Liver (tissue), 9 donors: ENCODE data around the gene NHLRC2. TPM values are rescaled to one million over a fixed set of nuclear protein-coding genes. Genes with fewer than 3 reads are reported as not detected.
A peak's percentile ranks its signal among the peaks of the same experiment; 100 is the strongest.

Experiments
- DNase-seq: peaks from one replicate; pipeline ENCODE4 v3.0.0-alpha.2; 2017; ENCODE audit warnings: low spot score
- H3K27ac ChIP-seq, 2 donors: one replicate each; pipeline ENCODE4 v1.7.0; 2013; ENCODE audit warnings: inconsistent platforms in 2 of 2, low read length in 2 of 2, control low read depth in 1 of 2, low read depth in 1 of 2, mild to moderate bottlenecking in 1 of 2
- H3K27me3 ChIP-seq, 4 donors: one replicate each; pipeline versions ENCODE4 v1.6.1 to v1.7.0; 2013; ENCODE audit warnings: low read length in 3 of 4, inconsistent platforms in 1 of 4, mild to moderate bottlenecking in 1 of 4, moderate library complexity in 1 of 4; ENCODE audit not compliant: control insufficient read depth in 4 of 4, insufficient read depth in 4 of 4
- H3K36me3 ChIP-seq, 4 donors: one replicate each; pipeline versions ENCODE4 v1.6.1 to v1.7.0; 2013; ENCODE audit warnings: low read length in 3 of 4, mild to moderate bottlenecking in 3 of 4, low read depth in 1 of 4, moderate library complexity in 1 of 4; ENCODE audit not compliant: control insufficient read depth in 4 of 4, insufficient read depth in 3 of 4
- H3K4me1 ChIP-seq, 4 donors: one replicate each; pipeline versions ENCODE4 v1.6.1 to v1.7.0; 2013; ENCODE audit warnings: low read length in 3 of 4, mild to moderate bottlenecking in 3 of 4, moderate library complexity in 1 of 4; ENCODE audit not compliant: control insufficient read depth in 4 of 4, insufficient read depth in 4 of 4
- H3K4me3 ChIP-seq, 3 donors: one replicate each; pipeline versions ENCODE4 v1.6.1 to v1.7.0; 2013; ENCODE audit warnings: low read length in 3 of 3, control low read depth in 1 of 3, low read depth in 1 of 3, mild to moderate bottlenecking in 1 of 3
- H3K9ac ChIP-seq, 2 donors: one replicate each; pipeline ENCODE4 v1.7.0; 2013; ENCODE audit warnings: low read length in 2 of 2, mild to moderate bottlenecking in 2 of 2, moderate library complexity in 2 of 2, control low read depth in 1 of 2, low read depth in 1 of 2
- H3K9me3 ChIP-seq, 4 donors: one replicate each; pipeline versions ENCODE4 v1.6.1 to v1.7.0; 2013; ENCODE audit warnings: low read length in 3 of 4; ENCODE audit not compliant: control insufficient read depth in 4 of 4
- EGR1 ChIP-seq, 2 donors: IDR thresholded peaks; 2 replicates each; pipeline ENCODE4 v1.6.1; 2016 to 2018; ENCODE audit warnings: antibody characterized with exemption in 2 of 2, low read depth in 2 of 2
- FOXA1 ChIP-seq: IDR thresholded peaks from 2 replicates; pipeline ENCODE4 v1.6.1; 2016; ENCODE audit warnings: antibody characterized with exemption
- FOXA2 ChIP-seq: IDR thresholded peaks from 2 replicates; pipeline ENCODE4 v1.6.1; 2016; ENCODE audit warnings: antibody characterized with exemption
- GABPA ChIP-seq, 2 donors: IDR thresholded peaks in 1 of 2; conservative IDR thresholded peaks in 1 of 2; 2 replicates each; pipeline ENCODE4 v1.6.1; 2016; ENCODE audit warnings: antibody characterized with exemption in 2 of 2, mild to moderate bottlenecking in 1 of 2, moderate library complexity in 1 of 2
- HNF4A ChIP-seq, 2 donors: conservative IDR thresholded peaks; 2 replicates each; pipeline ENCODE4 v1.6.1; 2016; ENCODE audit warnings: antibody characterized with exemption in 2 of 2, mild to moderate bottlenecking in 2 of 2
- HNF4G ChIP-seq: IDR thresholded peaks from 2 replicates; pipeline ENCODE4 v1.6.1; 2016; ENCODE audit warnings: antibody characterized with exemption
- JUND ChIP-seq, 2 donors: IDR thresholded peaks; 2 replicates each; pipeline ENCODE4 v1.6.1; 2016; ENCODE audit warnings: antibody characterized with exemption in 2 of 2
- NR2F2 ChIP-seq: IDR thresholded peaks from 2 replicates; pipeline ENCODE4 v1.6.1; 2016; ENCODE audit warnings: antibody characterized with exemption
- RAD21 ChIP-seq, 2 donors: IDR thresholded peaks; 2 replicates each; pipeline ENCODE4 v1.6.1; 2016; ENCODE audit warnings: antibody characterized with exemption in 2 of 2, mild to moderate bottlenecking in 2 of 2
- RXRA ChIP-seq, 2 donors: IDR thresholded peaks; 2 replicates each; pipeline ENCODE4 v1.6.1; 2017 to 2018; ENCODE audit warnings: antibody characterized with exemption in 2 of 2, mild to moderate bottlenecking in 1 of 2
- SP1 ChIP-seq: IDR thresholded peaks from 2 replicates; pipeline ENCODE4 v1.6.1; 2018; ENCODE audit warnings: antibody characterized with exemption, mild to moderate bottlenecking
- TAF1 ChIP-seq: conservative IDR thresholded peaks from 2 replicates; pipeline ENCODE4 v1.6.1; 2016; ENCODE audit warnings: antibody characterized with exemption, mild to moderate bottlenecking
- YY1 ChIP-seq: IDR thresholded peaks from 2 replicates; pipeline ENCODE4 v1.6.1; 2016; ENCODE audit warnings: antibody characterized with exemption, mild to moderate bottlenecking
- WGBS: extraction: QIAGEN DNeasy Blood & Tissue Kit; methylation state at CpG from one replicate; pipeline ENCODE4 v1.1.7; 2013; 5-methylcytosine and 5-hydroxymethylcytosine counted together
- polyA plus RNA-seq, 2 donors: library from polyadenylated mRNA; stranded (reverse) in 1 of 2; unstranded in 1 of 2; fragments of 200-250 nt in 1 of 2; fragments of >200 nt in 1 of 2; fragmentation: Nextera tagmentation in 1 of 2; extraction: Ambion mirVana in 1 of 2; gene quantifications; one replicate each; pipeline versions ENCODE4 v1.2.1 to v1.2.3, GENCODE V29; 2013 to 2015
- total RNA-seq, 2 donors: library from RNA; depleted of rRNA; stranded (reverse); fragments of >200 nt; gene quantifications; one replicate each; pipeline ENCODE4 v1.2.3, GENCODE V29; 2014
- TF ChIP-seq, protein P1 (sequence below): fragments of 150-350 bp; IDR thresholded peaks from 2 replicates; pipeline ENCODE4 v1.5.1; 2017; ENCODE audit warnings: improper control_type of control experiment, low read depth, low read length; ENCODE audit not compliant: missing input control
- TF ChIP-seq, protein P2 (sequence below): IDR thresholded peaks from 2 replicates; pipeline ENCODE4 v1.6.1; 2016; ENCODE audit warnings: antibody characterized with exemption
- TF ChIP-seq, protein P3 (sequence below): IDR thresholded peaks from 2 replicates; pipeline ENCODE4 v1.6.1; 2016; ENCODE audit warnings: antibody characterized with exemption, mild to moderate bottlenecking
- TF ChIP-seq, protein P4 (sequence below): IDR thresholded peaks from 2 replicates; pipeline ENCODE4 v1.6.1; 2016; ENCODE audit warnings: antibody characterized with exemption
- TF ChIP-seq, protein P5 (sequence below): IDR thresholded peaks from 2 replicates; pipeline ENCODE4 v1.6.1; 2016; ENCODE audit warnings: antibody characterized with exemption
- donor health status: healthy.
- donor health status: healthy.
- donor health status: healthy.
- donor health status: healthy.
- donor health status: healthy.

The NHLRC2 gene
- total and polyA plus RNA-seq, 4 donors = 2.3 to 14.2 (median 7.4) TPM

DNA sequence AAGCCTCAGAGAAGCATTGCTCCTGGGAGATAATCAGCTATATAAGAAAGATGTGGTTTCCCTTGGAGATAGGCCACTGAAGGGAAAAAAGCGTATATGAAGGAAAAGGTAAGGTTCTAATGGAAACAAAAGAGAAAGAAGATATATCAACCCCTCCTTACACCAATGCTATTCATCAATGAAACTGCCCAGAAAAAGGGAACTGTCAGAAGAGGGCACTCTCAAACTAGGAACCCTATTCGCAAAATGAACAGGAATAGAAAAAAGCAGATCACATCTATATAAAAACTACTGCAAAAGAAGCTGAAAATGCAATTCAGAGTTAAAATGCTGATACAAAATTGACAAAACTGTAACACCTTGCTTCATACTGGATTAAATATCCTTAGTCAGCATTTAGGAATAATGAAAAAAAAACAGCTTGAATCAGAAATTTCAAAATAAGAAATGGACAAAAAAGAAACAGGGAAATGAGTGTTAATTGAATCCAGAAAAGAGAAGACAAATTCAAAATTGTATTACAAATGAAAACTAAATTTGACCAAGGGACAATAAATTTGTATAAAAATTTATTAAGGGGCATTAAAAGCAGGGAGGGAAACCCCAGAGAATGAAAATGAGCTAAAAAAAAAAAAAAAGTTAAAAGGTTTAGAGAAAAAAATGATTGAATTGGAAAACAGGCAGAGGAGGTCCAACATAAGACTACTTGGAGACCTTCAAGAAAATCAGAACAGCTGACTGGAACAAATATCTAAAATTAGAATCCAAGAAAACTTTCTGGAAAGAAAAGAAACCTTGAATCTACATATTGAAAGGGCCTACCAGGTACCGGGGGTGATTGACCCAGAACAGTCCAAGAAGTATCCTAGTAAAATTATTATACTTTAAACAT, 17.9 kb downstream of the NHLRC2 start:
- TF ChIP-seq FOXA1 = no peak
- no peak for TF ChIP-seq HNF4A (conservative IDR thresholded peaks at IDR 0.05)
- no peak for TF ChIP-seq EGR1 (IDR thresholded peaks at IDR 0.05; ENCODE audit: low read depth in 2 of 2)
- no peak for TF ChIP-seq JUND (IDR thresholded peaks at IDR 0.05)
- no peak for TF ChIP-seq FOXA2
- TF ChIP-seq RAD21 (IDR thresholded peaks at IDR 0.05) = peak; percentile 20 to 44
- Histone ChIP-seq H3K9ac (no peak overlapping the region), H3K27me3 (no peaks in the 10 kb centered on the region), H3K4me3 (no peak overlapping the region), H3K4me1 (peaks cover 0 to 2% (median 0%) of the 10 kb centered on the region in 4 donors), H3K9me3 (no peaks in the 10 kb centered on the region), H3K36me3 (peaks cover 0 to 6% (median 2%) of the 10 kb centered on the region in 4 donors), H3K27ac (no peak overlapping the region)
- 96% methylated on average over 3 of the region's 3 CpGs for WGBS
- no peak for DNase-seq

DNA sequence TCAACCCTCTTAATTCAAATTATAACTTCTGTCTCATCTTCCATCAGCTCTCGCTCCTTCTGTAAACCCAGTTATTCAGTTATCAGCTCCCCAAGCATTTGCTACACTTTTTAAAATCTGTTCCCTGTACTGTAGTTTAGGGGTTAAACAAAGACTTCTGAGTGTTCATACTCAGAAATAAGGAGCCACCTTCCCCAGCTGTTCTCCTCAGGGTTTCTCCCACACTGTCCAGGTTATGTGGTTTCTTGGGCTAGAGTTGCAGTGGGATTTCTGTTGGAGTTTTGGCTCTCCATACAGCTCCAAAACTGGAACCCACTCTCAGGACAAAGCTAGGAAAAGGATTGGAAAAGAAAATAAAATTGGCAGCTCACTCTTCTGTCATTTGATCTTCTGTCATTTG, 20.8 kb downstream of the NHLRC2 start:
- H3K27ac ChIP-seq = no peak overlapping the region
- no peak overlapping the region for H3K9ac ChIP-seq
- WGBS = 97% methylated on average over 1 of the region's 1 CpG

DNA sequence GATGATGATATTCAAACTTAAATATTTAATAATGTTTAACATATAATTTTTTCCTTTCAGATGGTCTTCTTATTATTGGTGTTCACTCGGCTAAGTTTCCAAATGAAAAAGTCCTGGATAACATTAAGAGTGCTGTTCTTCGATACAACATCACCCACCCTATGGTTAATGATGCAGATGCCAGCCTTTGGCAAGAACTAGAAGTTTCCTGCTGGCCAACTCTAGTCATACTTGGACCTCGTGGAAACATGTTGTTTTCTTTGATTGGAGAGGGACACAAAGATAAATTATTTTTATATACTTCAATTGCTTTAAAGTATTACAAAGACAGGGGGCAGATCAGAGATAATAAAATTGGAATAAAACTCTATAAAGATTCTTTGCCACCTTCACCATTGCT, 22.0 kb downstream of the NHLRC2 start:
- Histone ChIP-seq H3K36me3 (peaks cover 0 to 9% (median under 1%) of the 10 kb centered on the region in 4 donors), H3K9ac (no peak overlapping the region), H3K4me3 (no peak overlapping the region), H3K4me1 (peaks cover 0 to 2% (median 0%) of the 10 kb centered on the region in 4 donors), H3K27ac (no peak overlapping the region), H3K9me3 (no peaks in the 10 kb centered on the region), H3K27me3 (no peaks in the 10 kb centered on the region)
- DNase-seq = no peak
- TF ChIP-seq FOXA2 = no peak
- TF ChIP-seq GABPA (IDR thresholded peaks at IDR 0.05 in 1 of 2, conservative IDR thresholded peaks at IDR 0.05 in 1 of 2) = no peak
- TF ChIP-seq, protein P1, sequence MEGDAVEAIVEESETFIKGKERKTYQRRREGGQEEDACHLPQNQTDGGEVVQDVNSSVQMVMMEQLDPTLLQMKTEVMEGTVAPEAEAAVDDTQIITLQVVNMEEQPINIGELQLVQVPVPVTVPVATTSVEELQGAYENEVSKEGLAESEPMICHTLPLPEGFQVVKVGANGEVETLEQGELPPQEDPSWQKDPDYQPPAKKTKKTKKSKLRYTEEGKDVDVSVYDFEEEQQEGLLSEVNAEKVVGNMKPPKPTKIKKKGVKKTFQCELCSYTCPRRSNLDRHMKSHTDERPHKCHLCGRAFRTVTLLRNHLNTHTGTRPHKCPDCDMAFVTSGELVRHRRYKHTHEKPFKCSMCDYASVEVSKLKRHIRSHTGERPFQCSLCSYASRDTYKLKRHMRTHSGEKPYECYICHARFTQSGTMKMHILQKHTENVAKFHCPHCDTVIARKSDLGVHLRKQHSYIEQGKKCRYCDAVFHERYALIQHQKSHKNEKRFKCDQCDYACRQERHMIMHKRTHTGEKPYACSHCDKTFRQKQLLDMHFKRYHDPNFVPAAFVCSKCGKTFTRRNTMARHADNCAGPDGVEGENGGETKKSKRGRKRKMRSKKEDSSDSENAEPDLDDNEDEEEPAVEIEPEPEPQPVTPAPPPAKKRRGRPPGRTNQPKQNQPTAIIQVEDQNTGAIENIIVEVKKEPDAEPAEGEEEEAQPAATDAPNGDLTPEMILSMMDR = no peak
- TF ChIP-seq, protein P2, sequence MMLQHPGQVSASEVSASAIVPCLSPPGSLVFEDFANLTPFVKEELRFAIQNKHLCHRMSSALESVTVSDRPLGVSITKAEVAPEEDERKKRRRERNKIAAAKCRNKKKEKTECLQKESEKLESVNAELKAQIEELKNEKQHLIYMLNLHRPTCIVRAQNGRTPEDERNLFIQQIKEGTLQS = no peak
- no peak for TF ChIP-seq FOXA1
- no peak for TF ChIP-seq SP1
- TF ChIP-seq HNF4A (conservative IDR thresholded peaks at IDR 0.05) = no peak
- TF ChIP-seq YY1 = no peak
- no peak for TF ChIP-seq RXRA (IDR thresholded peaks at IDR 0.05)
- TF ChIP-seq, protein P3, sequence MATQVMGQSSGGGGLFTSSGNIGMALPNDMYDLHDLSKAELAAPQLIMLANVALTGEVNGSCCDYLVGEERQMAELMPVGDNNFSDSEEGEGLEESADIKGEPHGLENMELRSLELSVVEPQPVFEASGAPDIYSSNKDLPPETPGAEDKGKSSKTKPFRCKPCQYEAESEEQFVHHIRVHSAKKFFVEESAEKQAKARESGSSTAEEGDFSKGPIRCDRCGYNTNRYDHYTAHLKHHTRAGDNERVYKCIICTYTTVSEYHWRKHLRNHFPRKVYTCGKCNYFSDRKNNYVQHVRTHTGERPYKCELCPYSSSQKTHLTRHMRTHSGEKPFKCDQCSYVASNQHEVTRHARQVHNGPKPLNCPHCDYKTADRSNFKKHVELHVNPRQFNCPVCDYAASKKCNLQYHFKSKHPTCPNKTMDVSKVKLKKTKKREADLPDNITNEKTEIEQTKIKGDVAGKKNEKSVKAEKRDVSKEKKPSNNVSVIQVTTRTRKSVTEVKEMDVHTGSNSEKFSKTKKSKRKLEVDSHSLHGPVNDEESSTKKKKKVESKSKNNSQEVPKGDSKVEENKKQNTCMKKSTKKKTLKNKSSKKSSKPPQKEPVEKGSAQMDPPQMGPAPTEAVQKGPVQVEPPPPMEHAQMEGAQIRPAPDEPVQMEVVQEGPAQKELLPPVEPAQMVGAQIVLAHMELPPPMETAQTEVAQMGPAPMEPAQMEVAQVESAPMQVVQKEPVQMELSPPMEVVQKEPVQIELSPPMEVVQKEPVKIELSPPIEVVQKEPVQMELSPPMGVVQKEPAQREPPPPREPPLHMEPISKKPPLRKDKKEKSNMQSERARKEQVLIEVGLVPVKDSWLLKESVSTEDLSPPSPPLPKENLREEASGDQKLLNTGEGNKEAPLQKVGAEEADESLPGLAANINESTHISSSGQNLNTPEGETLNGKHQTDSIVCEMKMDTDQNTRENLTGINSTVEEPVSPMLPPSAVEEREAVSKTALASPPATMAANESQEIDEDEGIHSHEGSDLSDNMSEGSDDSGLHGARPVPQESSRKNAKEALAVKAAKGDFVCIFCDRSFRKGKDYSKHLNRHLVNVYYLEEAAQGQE = no peak
- TF ChIP-seq, protein P4, sequence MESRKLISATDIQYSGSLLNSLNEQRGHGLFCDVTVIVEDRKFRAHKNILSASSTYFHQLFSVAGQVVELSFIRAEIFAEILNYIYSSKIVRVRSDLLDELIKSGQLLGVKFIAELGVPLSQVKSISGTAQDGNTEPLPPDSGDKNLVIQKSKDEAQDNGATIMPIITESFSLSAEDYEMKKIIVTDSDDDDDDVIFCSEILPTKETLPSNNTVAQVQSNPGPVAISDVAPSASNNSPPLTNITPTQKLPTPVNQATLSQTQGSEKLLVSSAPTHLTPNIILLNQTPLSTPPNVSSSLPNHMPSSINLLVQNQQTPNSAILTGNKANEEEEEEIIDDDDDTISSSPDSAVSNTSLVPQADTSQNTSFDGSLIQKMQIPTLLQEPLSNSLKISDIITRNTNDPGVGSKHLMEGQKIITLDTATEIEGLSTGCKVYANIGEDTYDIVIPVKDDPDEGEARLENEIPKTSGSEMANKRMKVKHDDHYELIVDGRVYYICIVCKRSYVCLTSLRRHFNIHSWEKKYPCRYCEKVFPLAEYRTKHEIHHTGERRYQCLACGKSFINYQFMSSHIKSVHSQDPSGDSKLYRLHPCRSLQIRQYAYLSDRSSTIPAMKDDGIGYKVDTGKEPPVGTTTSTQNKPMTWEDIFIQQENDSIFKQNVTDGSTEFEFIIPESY = no peak
- TF ChIP-seq RAD21 (IDR thresholded peaks at IDR 0.05) = no peak
- TF ChIP-seq EGR1 (IDR thresholded peaks at IDR 0.05; ENCODE audit: low read depth in 2 of 2) = no peak
- TF ChIP-seq NR2F2 = no peak
- no peak for TF ChIP-seq JUND (IDR thresholded peaks at IDR 0.05)
- no peak for TF ChIP-seq HNF4G
- TF ChIP-seq, protein P5, sequence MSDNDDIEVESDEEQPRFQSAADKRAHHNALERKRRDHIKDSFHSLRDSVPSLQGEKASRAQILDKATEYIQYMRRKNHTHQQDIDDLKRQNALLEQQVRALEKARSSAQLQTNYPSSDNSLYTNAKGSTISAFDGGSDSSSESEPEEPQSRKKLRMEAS = no peak
- TF ChIP-seq TAF1 = no peak
- 88% methylated on average over 3 of the region's 3 CpGs for WGBS

More for the DNA sequence above, 20.8 kb downstream of the NHLRC2 start:
- H3K36me3 ChIP-seq = peaks cover 0 to 9% (median under 1%) of the 10 kb centered on the region in 4 donors
- H3K4me1 ChIP-seq = peaks cover 0 to 2% (median 0%) of the 10 kb centered on the region in 4 donors
- no peak for TF ChIP-seq GABPA (IDR thresholded peaks at IDR 0.05 in 1 of 2, conservative IDR thresholded peaks at IDR 0.05 in 1 of 2)
- no peak for TF ChIP-seq RXRA (IDR thresholded peaks at IDR 0.05)
- no peak for TF ChIP-seq HNF4A (conservative IDR thresholded peaks at IDR 0.05)
- DNase-seq = no peak
- no peak overlapping the region for H3K4me3 ChIP-seq
- no peaks in the 10 kb centered on the region for H3K27me3 ChIP-seq
- no peaks in the 10 kb centered on the region for H3K9me3 ChIP-seq
